HG02759 (cell line): ENCODE measurements around the gene LRRC8A.
A peak's percentile ranks its signal among the peaks of the same experiment; 100 is the strongest.
"Not testable (repeated sequence)": the region's sequence is repeated elsewhere in the genome, so short reads cannot be mapped to it uniquely, and the experiment has no call there.

ENCODE experiments used
- ATAC-seq: cut with Tn5 transposase; IDR thresholded peaks from one replicate; pipeline ENCODE4 v1.9.1; 2021; ENCODE audit warnings: mild to moderate bottlenecking, moderate library complexity; ENCODE audit not compliant: unreplicated experiment

The LRRC8A gene

DNA sequence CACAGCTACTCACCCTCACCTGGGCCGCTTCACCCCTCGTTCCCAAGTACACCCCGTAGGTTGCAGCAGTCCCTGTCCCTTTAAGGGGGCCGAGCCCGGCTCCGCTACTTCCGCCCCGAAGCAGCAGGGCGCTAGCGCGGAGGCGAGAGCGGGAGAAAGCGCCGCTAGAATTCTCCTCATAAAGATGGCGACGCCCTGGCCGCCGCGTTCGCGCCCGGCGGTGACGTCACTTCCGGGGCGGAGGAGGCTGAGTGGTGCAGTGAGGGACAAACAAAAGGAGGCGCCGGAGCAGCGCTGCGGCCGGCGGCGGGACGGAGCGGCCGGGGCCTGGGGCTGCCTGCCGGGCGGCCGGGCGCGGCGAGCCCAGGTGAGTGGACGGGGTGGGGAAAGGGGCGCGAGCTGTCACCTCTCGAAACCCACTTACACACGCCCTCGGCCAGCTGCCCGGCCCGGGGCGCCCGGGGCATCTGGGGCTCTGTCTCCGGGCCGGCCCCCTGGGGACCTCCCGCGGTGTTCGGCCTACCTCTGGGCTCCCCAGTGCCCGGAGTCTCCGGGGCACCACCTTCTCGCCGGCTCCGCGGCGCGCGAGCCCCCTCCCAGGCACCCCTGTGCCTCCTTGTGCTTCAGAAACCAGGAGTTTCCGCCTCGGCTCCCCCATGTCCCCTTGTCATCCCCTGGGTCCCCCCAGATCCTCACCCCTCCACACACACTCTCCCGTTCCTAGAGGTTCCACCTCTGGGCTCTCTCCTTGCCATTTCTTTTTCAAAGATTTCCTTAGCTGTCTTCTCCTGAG is at the start of gene LRRC8A, which contains the start of gene KYAT1:
LRRC8A (plus strand) TSS at position 250 of the 793 bp plus-strand sequence. CDS start 25,032 bp downstream, outside the sequence.
KYAT1 (minus strand) TSS at position 67 of the 793 bp plus-strand sequence. CDS start 36,545 bp downstream, outside the sequence.
- peak; percentile 87 for ATAC-seq

DNA sequence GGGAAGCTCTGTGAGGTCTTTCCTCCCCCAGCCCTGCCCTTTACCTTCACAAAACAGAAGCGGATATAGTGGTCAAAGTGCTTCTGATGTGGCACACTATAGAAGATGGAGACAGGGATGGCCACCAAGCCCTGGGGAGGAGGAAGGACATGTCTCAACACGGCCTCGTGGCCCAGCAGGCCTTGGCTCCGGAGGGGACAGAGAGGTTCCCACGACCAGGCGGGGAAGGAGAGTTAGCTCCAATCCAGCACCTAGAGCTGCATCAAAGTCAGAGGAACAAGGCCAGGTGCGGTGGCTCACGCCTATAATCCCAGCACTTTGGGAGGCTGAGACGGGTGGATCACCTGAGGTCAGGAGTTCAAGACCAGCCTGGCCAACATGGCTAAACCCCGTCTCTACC is 48.2 kb upstream of the LRRC8A start:
- ATAC-seq, result no peak

DNA sequence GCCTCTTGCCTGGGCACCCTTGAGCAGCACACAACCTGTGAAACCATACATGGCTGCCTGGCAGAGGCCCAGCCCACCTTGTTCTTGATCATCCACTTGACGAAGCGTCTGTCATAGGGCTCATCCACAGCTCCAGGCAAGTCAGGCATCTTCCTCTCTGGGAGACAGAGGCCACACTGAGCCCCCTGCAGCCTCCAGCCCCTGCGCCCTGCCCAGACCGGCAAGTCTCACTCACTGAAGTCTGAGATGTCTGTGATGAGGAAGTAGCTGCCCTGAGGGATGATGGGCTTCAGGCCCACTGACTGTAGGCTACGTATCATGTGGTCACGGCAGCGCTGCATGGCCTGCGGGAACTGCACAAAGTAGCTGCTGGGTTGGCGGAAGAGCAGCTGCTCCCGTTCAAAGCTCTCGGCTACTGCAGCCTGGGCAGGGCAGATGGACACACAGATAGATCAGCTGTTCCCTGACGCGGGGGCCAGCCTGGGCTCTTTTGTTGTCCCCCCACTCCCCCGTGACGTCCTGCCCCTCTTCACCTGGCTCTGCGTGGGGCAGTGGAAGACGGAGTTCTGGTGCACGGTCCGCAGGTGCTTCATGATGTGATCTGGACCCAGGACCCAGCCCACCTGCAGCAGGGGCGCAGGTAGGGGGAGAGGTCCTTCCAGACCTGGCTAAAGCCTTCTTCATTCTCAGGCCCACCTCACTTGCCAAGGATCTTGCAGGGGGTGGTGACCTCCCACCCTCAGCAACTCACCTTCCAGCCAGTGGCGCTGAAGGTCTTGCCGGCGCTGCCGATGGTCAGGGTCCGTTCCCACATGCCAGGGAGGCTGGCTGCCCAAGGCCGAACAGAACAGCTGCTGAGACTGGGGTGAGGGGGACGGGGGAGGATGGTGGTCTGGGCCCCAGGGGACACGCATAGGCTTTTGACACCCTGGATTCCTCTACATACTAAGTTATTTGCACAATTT is 46.4 kb upstream of the LRRC8A start:
- ATAC-seq, result no peak

DNA sequence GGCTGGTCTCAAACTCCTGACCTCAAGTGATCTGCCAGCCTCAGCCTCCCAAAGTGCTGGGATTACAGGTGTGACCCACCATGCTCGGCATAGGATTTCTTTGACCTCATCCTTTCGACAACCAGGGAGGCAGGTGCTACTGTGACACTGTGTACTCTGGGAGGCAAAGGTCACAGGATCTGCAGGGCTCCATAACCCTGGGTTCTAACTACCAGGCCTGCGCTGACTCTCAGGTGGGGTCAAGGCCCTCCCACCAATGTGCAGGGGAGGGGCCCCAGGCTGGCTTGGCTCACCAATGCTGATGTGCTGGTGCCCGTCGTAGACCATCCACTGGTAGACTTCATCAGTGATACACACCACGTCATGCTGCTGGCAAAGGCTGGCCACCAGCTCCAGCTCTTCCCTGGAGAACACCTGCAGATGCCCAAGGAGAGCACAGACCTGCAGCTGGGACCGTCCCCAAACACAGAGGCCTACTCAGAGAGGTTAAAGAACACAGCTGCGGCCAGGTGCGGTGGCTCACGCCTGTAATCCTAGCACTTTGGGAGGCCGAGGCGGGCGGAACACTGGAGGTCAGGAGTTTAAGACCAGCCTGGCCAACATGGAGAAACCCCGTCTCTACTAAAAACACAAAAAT is 45.3 kb upstream of the LRRC8A start:
- no peak for ATAC-seq

DNA sequence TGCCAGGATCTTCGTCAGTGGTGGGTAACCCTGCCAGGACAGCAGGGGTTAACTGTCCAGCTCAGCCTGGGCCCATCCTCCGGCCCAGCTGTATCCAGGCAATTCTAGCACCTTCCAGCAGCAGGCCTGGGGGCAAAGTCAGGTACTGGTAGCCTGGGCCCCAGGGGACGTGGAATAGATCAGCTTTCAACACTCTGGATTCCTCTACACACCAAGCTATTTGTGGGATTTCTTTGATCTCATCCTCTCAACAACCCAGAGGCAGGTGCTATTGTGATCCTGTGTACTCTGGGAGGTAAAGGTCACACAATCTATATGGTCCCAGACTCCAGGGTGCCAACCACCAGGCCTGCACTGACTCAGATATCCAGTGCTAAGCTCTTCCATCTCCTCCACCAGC is 43.6 kb upstream of the LRRC8A start:
- no peak for ATAC-seq

DNA sequence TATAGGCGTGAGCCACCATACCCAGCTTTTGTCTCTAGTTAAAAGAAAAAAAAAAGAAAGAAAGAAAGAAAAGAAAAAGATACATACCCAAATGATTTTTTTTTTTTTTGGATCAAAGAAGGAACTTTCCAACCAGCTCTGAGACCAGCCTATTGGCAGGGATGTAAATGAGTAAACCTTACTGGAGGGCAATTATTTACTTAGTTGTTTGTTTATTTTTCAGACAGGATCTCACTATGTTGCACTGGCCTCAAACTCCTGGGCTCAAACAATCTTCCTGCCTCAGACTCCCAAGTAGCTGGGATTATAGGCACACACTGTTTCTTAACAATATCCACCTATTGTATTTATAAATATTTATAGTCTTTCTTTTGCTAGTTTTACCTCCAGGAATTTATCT is 41.4 kb upstream of the LRRC8A start:
- no peak for ATAC-seq

DNA sequence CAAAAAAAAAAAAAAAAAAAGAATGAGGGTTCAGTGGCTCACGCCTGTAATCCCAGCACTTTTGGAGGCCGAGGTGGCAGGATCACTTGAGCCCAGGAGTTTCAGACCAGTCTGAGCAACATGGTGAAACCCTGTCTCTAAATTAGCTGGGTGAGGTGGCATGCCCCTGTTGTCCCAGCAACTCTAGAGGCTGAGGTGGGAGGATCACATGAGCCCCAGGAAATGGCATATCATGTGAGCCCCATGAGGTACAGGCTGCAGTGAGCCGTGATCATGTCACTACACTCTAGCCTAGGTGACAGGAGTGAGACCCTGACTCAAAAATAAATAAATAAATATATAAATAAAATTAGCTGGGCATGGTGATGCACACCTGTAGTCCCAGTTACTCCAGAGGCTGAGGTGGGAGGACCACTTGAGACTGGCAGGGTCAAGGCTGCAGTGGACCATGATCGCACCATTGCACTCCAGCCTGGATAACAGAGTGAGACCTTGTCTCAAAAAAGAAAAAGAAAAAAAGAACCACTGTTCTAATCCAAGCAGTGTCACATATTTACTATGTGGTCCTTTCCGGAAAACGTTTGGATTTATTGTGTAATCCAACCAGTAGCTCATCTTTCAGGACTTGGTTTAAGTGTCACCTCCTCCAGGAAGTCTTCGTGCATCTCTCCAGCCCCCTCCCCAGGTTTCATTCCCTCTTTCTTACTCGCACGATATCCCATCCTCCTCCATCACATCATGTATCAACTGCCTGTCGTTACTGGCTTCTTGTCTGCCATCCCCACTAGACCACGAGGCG is 40.0 kb upstream of the LRRC8A start:
- no peak for ATAC-seq

DNA sequence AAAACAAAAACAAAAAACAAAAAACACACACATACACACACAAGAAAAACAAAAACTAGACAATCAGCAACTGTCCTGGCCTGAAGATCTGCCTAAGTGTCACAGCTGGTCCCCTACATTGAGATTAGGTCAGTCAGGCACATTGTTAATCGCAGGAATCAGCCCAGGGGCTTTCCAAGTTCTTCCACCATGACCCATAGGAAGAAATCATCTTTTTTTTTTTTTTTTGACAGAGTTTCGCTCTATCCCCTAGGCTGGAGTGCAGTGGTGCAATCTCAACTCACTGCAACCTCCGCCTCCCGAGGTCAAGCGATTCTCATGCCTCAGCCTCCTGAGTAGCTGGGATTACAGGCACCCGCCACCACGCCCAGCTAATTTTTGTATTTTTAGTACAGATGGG is 38.8 kb upstream of the LRRC8A start:
- ATAC-seq, result not testable (repeated sequence)

DNA sequence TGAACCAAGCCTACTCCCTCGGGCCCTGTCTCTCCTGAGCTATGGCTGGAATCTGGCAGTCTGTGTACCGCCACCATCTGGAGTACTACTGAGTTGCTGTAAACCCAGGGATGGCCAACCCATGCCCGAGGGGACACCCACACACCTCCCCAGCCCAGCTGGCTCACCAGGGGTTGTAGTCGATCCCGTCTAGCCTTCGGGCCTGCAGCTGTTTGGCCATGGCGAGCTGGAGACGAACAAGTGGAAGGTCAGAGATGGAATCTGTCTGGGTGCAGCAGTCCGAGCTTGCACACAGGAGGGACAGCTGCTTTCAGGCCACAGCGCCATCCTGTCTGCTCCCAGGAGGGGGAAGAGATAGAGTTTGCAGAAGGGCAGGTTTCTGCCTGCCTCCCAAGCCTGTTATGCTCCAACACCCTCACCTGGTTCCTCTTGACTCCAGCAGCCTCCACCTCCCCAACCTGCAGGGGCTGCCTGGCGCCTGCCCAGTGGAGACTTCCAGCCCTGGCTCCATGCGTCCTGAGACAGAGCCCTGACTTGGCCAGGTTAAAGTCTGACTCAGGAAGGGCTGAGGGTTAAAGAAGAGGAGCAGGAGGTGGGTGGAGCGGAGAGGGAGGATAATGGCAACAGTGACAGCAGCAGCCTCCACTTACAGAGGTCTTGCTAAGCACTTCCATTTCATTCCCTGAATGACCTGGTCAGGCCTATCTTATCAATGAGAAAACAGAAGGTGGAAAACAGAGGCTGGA is 36.6 kb upstream of the LRRC8A start:
- no peak for ATAC-seq

DNA sequence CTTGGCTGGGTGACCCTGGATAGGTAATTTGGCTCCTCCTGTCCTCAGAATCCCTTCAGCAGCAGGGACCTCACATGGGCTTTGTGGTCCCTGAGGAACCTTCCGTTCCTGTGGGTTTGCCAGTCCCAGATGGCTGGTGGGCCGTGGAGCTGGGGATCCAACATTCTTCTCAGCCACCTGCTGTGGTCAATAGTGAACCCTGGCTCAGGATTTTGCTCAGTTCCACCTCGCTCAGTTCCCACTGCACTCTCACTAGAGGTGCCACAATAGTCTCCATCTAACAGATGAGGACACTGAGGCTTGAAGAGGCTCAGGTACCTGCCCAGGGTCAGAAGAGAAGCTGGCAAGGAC is 35.3 kb upstream of the LRRC8A start:
- ATAC-seq, result no peak

DNA sequence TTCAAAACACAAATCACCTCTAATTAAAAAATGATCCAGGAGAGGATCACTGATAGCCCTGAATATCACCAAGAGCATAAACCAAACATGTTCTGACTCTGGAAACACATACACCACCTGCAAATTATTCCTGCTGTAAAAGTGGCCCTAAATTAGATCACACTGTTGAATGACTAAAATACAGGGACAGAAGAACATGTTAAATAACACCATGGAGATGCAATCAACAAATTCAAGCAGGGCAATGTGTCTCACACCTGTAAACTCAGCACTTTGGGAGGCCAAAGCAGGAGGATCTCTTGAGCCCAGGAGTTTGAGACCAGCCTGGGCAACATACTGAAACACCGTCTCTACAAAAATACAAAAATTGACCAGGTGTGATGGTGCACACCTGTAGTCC is 34.1 kb upstream of the LRRC8A start:
- ATAC-seq, result no peak

DNA sequence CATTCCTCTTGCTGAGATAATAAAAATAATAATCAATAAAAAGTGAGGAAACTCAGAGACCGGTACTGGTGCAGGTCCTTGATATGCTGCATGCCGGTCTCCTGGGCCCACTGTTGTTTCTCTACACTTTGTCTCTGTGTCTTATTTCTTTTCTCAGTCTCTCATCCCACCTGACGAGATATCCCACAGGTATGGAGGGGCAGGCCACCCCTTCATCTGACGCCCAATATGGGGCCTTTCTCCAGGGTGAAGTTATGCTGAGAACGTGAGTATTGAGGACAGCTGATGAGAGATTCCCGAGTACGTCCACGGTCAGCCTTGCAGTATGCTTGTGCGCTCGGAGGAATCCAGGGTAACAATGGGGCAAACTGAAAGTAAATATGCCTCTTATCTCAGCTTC is 30.9 kb upstream of the LRRC8A start:
- ATAC-seq, result not testable (repeated sequence)

DNA sequence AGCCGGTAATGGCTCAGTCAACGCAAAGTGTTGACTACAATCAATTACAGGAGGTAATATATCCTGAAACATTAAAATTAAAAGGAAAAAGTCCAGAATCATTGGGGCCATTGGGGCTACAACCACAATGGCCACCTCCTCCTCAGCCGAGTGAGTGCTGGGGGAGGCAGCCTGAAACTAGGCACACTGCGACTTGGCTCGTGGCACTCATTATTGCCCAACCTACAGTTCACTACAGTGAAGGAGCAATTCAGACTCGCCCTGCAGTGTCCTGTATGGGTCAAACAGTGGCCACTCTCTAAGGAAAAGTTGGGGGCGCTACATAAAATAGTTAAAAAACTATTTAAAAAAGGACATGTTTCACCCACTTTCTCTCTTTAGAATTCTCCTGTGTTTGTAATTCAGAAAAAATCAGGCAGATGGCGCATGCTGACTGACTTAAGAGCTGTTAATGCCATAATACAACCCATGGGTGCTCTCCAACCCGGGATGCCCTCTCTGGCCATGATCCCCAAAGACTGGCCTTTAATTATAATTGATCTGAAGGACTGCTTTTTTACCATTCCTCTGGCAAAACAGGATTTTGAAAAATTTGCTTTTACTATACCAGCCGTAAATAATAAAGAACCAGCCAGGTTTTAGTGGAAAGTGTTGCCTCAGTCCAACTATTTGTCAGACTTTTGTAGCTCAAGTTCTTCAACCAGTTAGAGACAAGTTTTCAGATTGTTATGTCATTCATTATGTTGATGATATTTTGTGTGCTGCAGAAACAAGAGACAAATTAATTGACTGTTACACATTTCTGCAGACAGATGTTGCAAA is 29.9 kb upstream of the LRRC8A start:
- ATAC-seq, result not testable (repeated sequence)

DNA sequence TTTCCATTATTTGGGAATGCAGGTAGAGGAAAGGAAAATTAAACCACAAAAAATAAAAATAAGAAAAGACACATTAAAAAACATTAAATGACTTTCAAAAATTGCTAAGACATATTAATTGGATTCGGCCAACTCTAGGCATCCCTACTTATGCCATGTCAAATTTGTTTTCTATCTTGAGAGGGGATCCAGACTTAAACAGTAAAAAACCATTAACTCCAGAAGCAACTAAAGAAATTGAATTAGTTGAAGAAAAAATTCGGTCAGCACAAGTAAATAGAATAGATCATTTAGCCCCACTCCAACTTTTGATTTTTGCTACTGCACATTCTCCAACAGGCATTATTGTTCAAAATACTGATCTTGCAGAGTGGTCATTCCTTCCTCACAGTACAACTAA is 29.3 kb upstream of the LRRC8A start:
- not testable (repeated sequence) for ATAC-seq

DNA sequence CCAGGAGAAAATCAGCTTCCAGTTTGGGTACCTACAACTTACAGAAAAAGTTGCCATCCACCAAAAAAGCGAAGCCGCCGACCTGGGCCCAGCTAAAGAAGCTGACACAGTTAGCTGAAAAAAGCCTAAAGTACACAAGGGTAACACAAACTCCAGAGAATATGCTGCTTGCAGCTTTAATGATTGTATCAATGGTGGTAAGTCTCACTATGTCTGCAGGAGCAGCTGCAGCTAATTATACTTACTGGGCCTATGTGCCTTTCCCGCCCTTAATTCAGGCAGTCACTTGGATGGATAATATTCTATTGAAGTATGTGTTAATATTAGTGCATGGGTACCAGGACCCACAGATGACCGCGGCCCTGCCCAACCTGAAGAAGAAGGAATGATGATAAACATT is 27.5 kb upstream of the LRRC8A start:
- not testable (repeated sequence) for ATAC-seq

DNA sequence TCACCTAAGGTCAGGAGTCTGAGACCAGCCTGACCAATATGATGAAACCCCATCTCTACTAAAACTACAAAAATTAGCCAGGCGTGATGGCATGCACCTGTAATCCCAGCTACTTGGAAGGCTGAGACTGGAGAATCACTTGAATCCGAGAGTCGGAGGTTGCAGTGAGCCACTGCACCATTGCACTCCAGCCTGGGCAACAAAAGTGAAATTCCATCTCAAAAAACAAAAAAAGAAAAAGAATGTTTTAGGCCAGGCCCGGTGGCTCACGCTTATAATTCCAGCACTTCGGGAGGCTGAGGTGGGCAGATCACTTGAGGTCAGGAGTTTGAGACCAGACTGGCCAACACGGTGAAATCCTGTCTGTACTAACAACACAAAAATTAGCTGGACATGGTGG is 23.5 kb upstream of the LRRC8A start:
- ATAC-seq, result not testable (repeated sequence)

DNA sequence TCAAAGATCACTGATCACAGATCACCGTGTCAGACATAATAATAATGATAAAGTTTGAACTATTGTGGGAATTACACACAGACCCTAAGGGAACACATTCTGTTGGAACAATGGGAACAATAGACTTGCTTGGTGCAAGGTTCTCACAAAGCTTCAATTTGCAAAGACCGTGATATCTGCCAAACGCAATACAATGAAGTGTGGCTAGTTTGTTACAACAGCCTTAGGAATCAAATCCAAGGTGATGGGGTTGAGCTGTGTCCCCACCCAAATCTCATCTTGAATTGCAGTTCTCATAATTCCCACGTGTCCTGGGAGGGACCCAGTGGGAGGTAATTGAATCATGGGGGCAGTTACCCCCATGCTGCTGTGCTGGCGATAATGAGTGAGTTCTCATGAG is 21.0 kb upstream of the LRRC8A start:
- ATAC-seq, result no peak

DNA sequence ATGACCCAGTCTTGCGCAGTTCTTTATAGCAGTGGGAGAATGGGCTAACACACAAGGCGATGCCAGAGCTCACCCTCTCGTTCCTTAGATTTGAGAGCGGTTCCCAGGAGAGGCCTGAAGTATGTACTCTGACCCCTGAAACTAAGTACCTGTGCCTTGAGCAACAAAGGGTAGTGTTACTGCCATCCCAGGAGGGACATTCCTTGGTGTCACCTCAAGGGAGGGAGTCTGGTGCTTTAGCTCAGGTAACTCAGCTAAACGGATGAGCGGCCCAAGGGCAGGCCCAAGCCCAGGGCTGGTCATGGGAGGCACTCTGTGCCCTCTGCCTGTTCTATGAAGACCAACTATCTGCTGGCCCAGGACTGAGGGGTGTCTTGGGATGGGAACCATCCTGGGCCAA is 20.4 kb upstream of the LRRC8A start:
- no peak for ATAC-seq

DNA sequence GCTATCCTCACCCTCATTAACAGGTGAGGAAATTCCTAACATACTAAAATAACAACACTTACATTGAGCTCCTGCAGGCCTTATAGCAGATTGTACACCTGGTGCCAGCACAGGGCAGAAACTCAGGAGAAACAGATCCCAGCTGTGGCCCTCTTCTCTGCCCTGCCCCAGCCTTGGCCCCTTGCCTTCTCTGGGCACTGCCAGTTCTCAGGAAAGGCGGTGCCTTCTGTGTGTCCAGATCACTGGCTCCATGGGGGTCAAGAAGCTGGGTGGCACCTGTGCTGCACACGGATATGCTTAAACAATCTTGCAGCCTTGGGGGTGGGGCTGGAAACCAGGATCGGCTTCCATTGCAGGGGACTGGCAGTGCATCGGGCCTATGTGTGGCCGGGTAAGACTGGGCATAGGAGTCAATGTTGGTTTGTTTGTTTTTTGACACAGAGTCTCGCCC is 19.5 kb upstream of the LRRC8A start:
- no peak for ATAC-seq
